ENCODE measurements around the gene USO1.
"Not testable (repeated sequence)": the region's sequence is repeated elsewhere in the genome, so short reads cannot be mapped to it uniquely, and the experiment has no call there.

The USO1 gene

GRCh38 chr4:75714704-75715103 is 9.7 kb upstream of the USO1 start:
- no peak for DNase-seq (ENCODE audit: low read depth in 2 of 2)

- no peak for DNase-seq (ENCODE audit: low read depth in 2 of 2)
Observed at GRCh38 chr4:75715105-75715799, 9.1 kb upstream of the USO1 start.

DNA sequence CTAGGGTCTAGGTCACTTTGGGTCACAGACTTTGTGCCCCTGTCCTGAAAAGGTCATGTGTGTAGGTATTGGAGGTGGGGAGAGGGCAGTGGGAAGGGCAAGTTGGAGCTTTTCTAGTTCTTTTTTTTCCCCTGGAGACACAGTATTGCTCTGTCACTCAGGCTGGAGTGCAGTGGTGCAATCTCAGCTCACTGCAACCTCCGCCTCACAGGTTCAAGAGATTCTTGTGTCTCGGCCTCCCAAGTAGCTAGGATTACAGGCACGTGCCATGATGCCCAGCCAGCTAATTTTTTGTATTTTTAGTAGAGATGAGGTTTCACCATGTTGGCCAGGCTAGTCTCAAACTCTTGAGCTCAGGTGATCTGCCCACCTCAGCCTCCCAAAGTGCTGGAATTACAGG is 8.3 kb upstream of the USO1 start:
- DNase-seq (ENCODE audit: low read depth in 2 of 2) = not testable (repeated sequence)

DNA sequence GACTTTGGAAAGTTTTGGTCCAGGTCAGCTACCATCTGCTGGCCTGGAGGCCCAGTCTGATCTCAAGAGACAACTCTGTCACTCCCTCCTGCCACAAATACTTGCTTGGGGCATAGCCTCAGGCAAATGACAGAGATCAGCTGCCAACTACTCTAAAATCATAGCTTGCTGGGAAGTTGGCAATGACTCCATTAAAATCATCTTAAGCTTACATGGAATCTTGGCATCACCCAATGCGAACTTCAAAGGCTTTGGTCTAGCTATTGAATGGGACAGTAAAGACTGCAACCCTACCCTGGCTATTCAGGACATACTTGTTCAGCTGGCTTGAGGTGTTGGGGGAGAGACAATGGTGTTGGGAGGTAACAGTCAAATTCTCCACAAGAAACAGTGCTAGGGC is 7.0 kb upstream of the USO1 start:
- DNase-seq (ENCODE audit: low read depth in 2 of 2) = no peak

GRCh38 chr4:75718529-75718928 is 5.8 kb upstream of the USO1 start:
- no peak for DNase-seq (ENCODE audit: low read depth in 2 of 2)

DNA sequence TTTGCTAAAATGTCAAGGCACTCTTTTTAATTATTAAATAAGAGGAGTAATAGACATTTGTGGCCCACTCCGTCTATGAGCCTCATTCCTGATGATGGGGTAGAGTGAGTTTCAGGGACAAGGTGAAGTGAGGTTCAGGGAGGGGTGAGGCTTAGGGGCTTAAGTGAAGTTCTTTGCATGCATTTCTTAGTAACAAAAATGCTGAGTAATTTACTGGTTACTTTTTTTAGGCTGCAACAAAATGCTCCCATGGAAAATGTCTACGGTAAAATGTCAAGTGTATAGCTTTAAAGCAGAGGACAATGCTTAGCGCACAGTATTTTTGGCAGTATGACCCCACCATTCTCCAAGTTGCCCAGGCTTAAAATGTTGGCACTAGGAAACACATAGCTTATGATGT is 2.0 kb upstream of the USO1 start:
- no peak for DNase-seq (ENCODE audit: low read depth in 2 of 2)

GRCh38 chr4:75723163-75724065 is 963 bp upstream of the USO1 start:
- no peak for DNase-seq (ENCODE audit: low read depth in 2 of 2)

DNA sequence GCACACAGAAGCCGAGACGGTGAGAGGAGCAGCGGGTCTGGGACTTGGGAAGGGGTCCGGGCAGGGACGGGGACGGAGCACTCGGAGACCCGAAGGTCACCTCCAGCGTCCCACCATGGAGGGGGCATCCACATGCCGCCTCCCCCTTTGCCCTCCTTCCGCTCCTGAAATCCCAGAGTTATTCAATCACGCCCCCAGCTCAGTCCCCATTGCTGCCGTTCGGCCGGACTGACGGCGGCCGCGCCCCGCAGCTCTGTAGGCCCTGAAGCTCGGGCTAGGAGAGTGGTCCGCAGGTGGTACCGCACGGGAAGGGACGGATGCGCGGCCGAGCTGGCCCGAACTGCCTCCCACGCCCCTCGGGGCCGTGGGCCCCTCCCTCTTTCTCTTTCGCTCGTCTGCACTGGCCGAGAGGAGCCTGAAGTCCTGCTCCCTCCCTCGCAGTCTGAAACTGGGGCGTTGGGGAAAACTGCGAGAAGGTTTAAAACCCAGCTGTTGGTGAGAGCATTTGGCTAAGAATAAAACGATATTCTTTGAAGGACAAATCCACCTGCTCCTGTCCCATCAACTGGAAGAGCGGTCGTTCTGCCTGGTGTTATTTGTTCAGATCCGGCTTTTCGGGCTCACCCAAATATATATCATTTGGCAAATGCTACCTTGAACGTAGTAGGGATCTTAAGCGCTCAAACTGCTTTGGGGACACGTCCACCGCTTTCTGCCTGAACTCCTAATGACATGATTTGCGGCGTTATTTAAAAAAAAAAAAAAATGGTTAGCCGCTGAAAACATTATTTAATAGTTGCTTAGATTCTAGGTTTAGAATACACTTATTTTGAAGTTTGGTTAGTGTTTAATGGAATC is 719 bp downstream of the USO1 start:
- DNase-seq (ENCODE audit: low read depth in 2 of 2) = peak; percentile 45 to 54

- DNase-seq (ENCODE audit: low read depth in 2 of 2) = not testable (repeated sequence)
Observed at GRCh38 chr4:75725942-75726538, 1.7 kb downstream of the USO1 start.

DNA sequence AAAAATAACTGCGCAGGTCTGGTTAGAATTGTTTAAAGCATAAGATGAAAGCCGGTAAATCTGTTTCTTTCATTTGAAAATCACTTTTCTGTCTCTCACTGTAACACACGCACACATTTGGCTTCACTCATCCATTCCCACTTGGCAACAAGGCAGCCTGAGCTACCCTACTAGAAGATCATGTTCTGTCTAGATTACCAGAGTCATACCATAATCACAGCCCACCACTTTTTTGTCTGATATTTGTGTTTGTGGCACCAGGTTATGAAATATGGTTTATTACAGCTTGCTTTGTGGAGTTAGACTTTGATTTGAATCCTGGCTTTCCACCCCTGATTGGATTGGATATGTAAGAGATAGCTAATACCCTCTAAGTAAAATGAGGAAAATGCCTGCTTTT is 2.2 kb downstream of the USO1 start:
- no peak for DNase-seq (ENCODE audit: low read depth in 2 of 2)

GRCh38 chr4:75727073-75727472 is 2.7 kb downstream of the USO1 start:
- DNase-seq (ENCODE audit: low read depth in 2 of 2) = no peak

DNA sequence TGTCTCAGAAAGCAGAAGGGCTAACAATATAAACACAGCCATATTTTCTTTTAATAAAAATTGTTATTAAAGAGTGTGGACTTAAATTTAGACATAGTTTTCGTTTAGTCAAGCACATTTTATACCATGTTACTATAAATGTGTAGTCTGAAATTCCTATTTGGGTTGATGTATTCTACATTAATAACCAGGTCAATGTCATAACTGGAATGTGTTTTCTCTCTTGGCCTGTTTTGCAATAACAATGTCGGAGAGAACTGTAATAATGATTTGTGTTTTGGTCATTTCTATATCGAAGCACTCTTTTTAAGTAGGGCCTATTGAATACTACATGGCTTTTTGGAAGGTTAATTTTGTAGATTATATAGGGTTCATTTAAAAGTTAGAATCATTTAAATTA is 5.5 kb downstream of the USO1 start:
- no peak for DNase-seq (ENCODE audit: low read depth in 2 of 2)

DNA sequence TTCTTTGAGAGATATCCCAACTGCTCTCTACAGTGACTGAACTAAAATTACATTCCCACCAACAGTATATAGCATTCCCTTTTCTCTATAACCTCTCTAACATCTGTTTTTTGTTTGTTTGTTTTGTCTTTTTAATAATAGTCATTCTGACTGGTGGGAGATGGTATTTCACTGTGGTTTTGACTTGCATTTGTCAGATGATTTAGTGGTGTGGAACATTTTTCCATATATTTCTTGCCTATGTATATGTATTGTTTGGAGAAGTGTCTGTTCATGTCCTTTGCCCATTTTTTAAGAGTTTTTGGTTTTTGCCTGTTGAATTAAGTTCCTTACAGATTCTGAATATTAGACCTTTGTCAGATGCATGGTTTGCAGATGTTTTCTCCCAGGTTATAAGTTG is 9.0 kb downstream of the USO1 start:
- DNase-seq (ENCODE audit: low read depth in 2 of 2) = no peak

DNA sequence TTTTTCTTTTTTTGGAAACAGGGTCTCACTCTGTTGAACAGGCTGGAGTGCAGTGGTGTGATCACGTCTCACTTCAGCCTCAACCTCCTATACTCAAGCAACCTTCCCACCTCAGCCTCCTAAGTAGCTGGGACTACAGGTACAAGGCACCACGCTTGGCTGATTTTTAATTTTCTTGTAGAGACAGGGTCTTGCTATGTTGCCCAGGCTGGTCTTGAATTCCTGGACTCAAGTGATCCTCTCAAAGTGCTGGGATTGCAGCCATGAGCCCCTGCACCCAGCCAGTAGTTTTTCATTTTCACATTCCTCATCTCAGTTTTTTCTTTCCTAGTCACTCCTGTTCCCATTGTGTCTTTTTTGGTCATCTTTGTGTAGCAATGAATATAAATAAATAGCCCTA is 11.1 kb downstream of the USO1 start:
- no peak for DNase-seq (ENCODE audit: low read depth in 2 of 2)

DNA sequence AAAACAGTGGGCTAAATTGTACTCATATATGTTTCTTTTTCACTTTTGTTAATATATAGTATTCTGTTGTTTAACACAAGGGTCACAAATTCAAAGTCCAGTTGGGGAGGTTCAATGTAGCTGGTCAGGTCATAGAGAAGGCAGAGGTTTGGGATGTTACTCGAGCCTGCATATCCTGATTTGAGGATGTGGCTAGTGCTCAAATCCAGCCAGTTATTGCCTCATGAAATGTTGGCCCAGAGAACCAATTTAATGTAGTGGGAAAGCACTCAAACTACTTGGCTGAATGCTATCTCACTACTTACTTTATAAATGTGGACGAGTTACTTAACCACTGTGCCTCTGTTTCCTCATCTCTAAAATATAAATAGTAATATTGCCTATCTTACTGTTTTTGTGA is 12.5 kb downstream of the USO1 start:
- no peak for DNase-seq (ENCODE audit: low read depth in 2 of 2)

DNA sequence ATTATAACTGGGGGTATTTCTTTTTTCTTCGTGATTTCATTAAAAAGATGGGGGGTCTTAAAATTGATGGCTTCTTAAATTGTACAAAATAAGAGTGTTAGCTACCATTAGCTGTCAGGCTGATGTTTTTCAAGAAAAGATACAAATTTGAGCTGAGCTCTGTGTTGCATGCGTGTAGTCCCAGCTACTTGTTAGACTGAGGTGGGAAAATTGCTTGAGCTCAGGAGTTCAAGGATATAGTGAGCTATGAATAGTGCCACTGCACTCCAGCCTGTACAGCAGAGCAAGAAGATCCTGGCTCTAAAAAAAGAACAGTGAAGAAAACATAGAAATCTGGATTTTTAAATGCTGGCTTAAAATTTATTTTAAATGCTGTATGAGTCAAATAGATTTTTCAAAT is 13.0 kb downstream of the USO1 start:
- DNase-seq (ENCODE audit: low read depth in 2 of 2) = no peak

DNA sequence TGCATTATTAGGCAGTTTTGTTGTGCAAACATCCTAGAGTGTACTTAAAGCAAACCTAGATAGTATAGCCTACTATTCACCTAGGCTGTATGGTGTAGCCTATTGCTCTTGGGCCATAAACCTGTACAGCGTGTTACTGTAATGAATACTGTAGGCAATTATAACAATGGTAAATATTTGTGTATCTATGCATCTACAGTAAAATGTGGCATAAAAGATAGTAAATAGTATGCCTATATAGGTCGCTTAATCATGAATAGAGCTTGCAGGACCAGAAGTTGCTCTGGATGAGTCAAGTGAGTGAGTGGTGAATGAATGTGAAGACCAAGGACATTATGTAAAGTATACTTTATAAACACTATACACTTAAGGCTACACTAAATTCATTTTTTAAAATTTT is 16.6 kb downstream of the USO1 start:
- no peak for DNase-seq (ENCODE audit: low read depth in 2 of 2)

GRCh38 chr4:75742451-75742850 is 18.1 kb downstream of the USO1 start:
- DNase-seq (ENCODE audit: low read depth in 2 of 2) = no peak

GRCh38 chr4:75745161-75745560 is 20.8 kb downstream of the USO1 start:
- no peak for DNase-seq (ENCODE audit: low read depth in 2 of 2)

DNA sequence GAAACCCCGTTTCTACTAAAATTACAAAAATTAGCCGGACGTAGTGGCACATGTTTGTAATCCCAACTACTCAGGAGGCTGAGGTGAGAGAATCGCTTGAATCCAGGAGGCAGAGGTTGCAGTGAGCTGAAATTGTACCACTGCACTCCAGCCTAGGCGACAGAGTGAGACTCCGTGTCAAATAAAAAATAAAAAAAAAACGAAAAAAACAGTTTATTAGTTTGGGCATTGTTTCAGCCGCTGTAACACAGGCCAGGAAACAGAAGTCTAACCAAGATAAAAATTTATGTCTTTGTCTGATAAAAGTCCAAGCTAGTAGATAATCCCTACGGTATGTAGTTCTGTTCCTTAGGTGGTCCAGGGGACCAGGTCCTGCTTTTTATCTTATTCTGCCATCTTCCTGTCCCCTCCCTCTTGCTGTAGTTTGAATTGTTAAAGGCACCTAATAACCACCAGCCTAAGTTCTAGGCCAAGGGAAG is 21.4 kb downstream of the USO1 start:
- DNase-seq (ENCODE audit: low read depth in 2 of 2) = no peak

DNA sequence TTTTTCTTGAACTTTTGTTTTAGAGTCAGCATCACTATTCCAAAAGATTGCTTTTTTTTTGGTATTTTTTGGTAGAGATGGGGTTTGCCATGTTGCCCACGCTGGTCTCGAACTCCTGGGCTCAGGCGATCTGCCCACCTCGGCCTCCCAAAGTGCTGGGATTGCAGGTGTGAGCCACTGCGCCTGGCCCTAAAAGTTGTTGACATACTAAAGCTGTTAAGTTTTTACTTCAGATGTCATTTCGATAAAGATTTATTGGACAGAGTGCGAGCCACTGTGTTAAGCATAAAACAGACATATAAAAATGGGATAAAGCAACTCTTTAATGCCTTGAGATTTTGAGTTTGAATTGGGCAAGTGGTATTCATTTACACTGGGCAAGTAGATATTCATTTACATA is 28.3 kb downstream of the USO1 start:
- DNase-seq (ENCODE audit: low read depth in 2 of 2) = no peak

DNA sequence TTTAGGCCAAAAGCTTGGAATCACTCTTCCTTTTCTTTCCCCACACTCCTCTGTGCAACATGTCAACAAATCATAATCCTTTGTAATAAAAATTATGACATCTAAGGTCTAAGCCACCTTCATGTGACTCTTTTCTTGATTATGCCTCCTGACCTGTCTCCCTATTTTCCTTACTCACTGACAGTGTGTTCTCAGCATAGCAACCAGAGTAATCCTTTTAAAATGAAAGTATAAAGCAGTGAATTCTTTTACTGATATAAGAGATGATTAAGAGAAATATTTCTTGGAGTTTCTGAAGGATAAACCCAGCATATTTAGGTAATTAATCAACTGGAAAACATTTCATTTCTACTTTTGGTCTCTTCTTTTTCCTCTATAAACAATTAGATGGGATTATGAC is 44.7 kb downstream of the USO1 start:
- DNase-seq (ENCODE audit: low read depth in 2 of 2) = no peak
